Esophagus muscularis mucosa (tissue), 4 donors: ENCODE results near the gene GSN. TPM values are rescaled to one million over a fixed set of nuclear protein-coding genes. Genes with fewer than 3 reads are reported as not detected.
"Not testable (repeated sequence)": the region's sequence is repeated elsewhere in the genome, so short reads cannot be mapped to it uniquely, and the experiment has no call there.

Source experiments
- DNase-seq: peaks from one replicate; pipeline ENCODE4 v3.0.0-alpha.2; 2017; ENCODE audit errors: extremely low spot score
- H3K27ac ChIP-seq, 4 donors: fragments of 200-600 bp; sonication (generic); replicated peaks in 1 of 4; 1 replicate in 3 of 4; 2 replicates in 1 of 4; pipeline ENCODE4 v1.5.1; 2016 to 2019; ENCODE audit warnings: mild to moderate bottlenecking in 1 of 4
- H3K27me3 ChIP-seq, 4 donors: fragments of 200-600 bp; sonication (generic); one replicate each; pipeline versions ENCODE4 v1.5.1 to v1.6.0; 2016 to 2019
- H3K36me3 ChIP-seq, 4 donors: fragments of 200-600 bp; sonication (generic); one replicate each; pipeline ENCODE4 v1.5.1; 2016 to 2019
- H3K4me1 ChIP-seq, 4 donors: fragments of 200-600 bp; sonication (generic); one replicate each; pipeline ENCODE4 v1.5.1; 2016 to 2019
- H3K4me3 ChIP-seq, 4 donors: fragments of 200-600 bp; sonication (generic); 1 replicate in 2 of 4; 2 replicates in 2 of 4; pipeline ENCODE4 v1.5.1; 2016 to 2019; ENCODE audit warnings: mild to moderate bottlenecking in 4 of 4, moderate library complexity in 1 of 4
- H3K9me3 ChIP-seq, 4 donors: fragments of 200-600 bp; sonication (generic); 1 replicate in 3 of 4; 2 replicates in 1 of 4; pipeline ENCODE4 v1.5.1; 2016 to 2019
- EP300 ChIP-seq: sonication (generic); formaldehyde crosslinking; IDR thresholded peaks from one replicate; pipeline ENCODE4 v1.6.1; 2017; ENCODE audit warnings: antibody characterized with exemption
- POLR2A ChIP-seq: fragments of 450-650 bp; IDR thresholded peaks from one replicate; pipeline ENCODE4 v1.6.1; 2017; ENCODE audit warnings: antibody characterized with exemption, moderate library complexity, mild to moderate bottlenecking, low read depth
- POLR2AphosphoS5 ChIP-seq, 2 donors: sonication (generic); formaldehyde crosslinking; IDR thresholded peaks; one replicate each; pipeline ENCODE4 v1.6.1; 2017; ENCODE audit warnings: antibody characterized with exemption in 2 of 2
- WGBS: methylation state at CpG from one replicate; pipeline ENCODE4 v1.1.5; 2018; 5-methylcytosine and 5-hydroxymethylcytosine counted together
- intact Hi-C: fragments of 100-400 bp; cut with DNase I; formaldehyde crosslinking; loops from one replicate; pipeline ENCODE4 v1.15.1; 2023
- total RNA-seq, 4 donors: library from RNA; depleted of rRNA; stranded (reverse); fragments of >200 nt; gene quantifications; one replicate each; pipeline versions ENCODE4 v1.1.0 to v1.2.1, GENCODE V29; 2016
- TF ChIP-seq, protein P1 (sequence below), 3 experiments: fragments of 200-600 bp in 2 of 3; fragments of 450-650 bp in 1 of 3; sonication (generic) in 2 of 3; IDR thresholded peaks; one replicate each; pipeline ENCODE4 v1.5.1; 2017 to 2019; ENCODE audit warnings: antibody characterized with exemption in 3 of 3, mild to moderate bottlenecking in 2 of 3, moderate library complexity in 1 of 3

GSN gene
- total RNA-seq, 4 donors from 2014 or later = 2,509 to 3,811 (median 3,170) TPM

DNA sequence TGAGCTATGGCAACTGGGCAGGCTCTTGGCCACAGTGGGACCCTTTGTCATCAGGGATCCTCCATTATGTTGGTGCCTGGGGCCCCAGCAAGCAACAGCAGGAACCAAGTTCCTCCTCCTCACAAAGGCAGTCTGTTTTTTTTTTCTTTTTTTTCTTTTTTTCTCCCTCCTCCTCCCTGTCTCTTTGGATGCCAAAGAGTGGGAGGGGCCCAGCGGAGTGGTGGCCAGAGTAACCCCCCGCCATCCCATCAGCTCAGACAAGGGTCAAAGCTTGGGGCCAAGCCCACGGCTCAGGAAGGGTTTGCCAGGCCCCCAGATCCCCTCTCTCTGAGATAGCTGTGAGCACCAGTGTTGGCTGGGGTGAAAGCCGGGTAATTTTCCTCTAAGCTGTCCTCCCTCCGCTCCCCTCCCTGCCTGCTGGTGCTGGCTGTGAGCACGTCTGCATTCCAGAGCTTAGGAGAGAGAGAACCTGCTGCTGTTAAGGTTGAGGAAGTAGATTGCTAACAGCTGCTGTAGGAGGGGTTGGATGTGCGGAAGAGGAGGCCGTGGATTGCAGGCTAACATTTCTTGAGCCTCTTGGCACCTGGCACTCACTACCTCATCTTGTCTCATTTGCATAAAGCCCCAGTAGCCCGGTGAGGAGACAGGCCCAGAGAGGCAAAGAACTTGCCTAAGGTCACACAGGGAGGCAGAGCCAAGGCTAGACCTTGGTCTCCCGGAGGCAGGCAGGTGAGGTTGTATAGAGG lies 21.2 kb downstream of the GSN start:
- H3K27ac ChIP-seq = peak overlapping the region; percentile 94 to 99 (median 96)
- no peaks in the 10 kb centered on the region for H3K27me3 ChIP-seq
- H3K4me1 ChIP-seq = peaks cover 91 to 100% (median 100%) of the 10 kb centered on the region in 4 donors
- no peaks in the 10 kb centered on the region for H3K9me3 ChIP-seq
- 9% methylated on average over 10 of the region's 10 CpGs for WGBS
- intact Hi-C loops = no loop called here
- H3K4me3 ChIP-seq = peak overlapping the region; percentile 16 to 38 (median 28)
- H3K36me3 ChIP-seq = peaks cover 0 to 6% (median 0%) of the 10 kb centered on the region in 4 donors
- TF ChIP-seq POLR2AphosphoS5 (IDR thresholded peaks at IDR 0.05) = peak in 1 of 2 donors; percentile 82
- TF ChIP-seq, protein P1, sequence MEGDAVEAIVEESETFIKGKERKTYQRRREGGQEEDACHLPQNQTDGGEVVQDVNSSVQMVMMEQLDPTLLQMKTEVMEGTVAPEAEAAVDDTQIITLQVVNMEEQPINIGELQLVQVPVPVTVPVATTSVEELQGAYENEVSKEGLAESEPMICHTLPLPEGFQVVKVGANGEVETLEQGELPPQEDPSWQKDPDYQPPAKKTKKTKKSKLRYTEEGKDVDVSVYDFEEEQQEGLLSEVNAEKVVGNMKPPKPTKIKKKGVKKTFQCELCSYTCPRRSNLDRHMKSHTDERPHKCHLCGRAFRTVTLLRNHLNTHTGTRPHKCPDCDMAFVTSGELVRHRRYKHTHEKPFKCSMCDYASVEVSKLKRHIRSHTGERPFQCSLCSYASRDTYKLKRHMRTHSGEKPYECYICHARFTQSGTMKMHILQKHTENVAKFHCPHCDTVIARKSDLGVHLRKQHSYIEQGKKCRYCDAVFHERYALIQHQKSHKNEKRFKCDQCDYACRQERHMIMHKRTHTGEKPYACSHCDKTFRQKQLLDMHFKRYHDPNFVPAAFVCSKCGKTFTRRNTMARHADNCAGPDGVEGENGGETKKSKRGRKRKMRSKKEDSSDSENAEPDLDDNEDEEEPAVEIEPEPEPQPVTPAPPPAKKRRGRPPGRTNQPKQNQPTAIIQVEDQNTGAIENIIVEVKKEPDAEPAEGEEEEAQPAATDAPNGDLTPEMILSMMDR (IDR thresholded peaks at IDR 0.05) = no peak
- peak; percentile 94 for DNase-seq

DNA sequence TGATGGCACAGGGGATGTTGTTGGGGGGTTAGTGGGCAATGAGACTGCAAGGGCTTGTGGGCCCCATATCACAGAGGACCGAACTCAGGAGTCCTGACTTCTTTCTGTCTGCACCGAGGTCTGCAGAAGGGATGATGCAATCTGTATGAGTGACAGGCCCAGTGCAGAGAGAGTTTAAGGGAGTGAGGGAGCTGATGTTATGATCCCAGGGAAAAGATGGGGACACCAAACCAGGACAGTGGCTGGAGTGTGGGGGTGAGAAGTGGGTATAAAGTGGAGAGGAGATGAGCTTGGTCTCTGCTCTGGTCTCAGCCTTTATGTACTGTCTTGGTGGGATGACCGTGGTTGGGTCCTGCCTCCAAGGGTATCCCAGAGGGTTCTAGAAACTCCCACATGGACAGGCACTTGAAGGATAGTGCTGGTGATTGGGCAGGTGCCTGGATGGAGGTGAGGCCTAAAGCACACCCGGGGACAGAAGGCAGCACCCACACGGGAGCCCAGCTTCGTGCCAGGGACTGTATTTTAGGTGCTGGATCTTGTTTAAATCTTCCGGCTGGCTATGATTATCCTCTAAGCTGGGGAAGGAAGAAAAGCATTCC lies 21.9 kb downstream of the GSN start:
- DNase-seq = no peak
- WGBS = 17% methylated on average over 6 of the region's 7 CpGs
- H3K4me1 ChIP-seq = peaks cover 91 to 100% (median 100%) of the 10 kb centered on the region in 4 donors
- H3K36me3 ChIP-seq = peaks cover 0 to 7% (median 0%) of the 10 kb centered on the region in 4 donors
- peak overlapping the region; percentile 94 to 99 (median 96) for H3K27ac ChIP-seq
- peak overlapping the region; percentile 16 to 38 (median 28) for H3K4me3 ChIP-seq
- intact Hi-C loops = no loop called here
- TF ChIP-seq, protein P1 (IDR thresholded peaks at IDR 0.05) = no peak
- TF ChIP-seq POLR2A = no peak
- no peak for TF ChIP-seq EP300
- no peak for TF ChIP-seq POLR2AphosphoS5 (IDR thresholded peaks at IDR 0.05)
- no peaks in the 10 kb centered on the region for H3K27me3 ChIP-seq
- H3K9me3 ChIP-seq = no peaks in the 10 kb centered on the region

DNA sequence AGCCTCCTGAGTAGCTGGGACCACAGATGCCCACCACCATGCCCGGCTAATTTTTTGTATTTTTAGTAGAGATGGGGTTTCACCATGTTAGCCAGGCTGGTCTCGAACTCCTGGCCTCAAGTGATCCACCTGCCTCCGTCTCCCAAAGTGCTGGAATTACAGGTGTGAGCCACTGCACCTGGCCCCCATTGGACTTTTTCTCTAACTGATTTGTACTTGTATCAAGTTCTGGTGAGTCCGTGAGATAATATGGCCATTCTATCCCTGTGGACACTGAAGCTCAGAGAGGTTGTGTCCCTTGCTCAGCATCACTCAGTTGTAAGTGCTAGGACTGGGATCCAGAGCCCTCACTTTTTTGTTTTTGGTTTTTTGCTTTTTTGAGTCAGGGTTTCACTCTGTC lies 23.6 kb downstream of the GSN start:
- WGBS = 72% methylated on average over 4 of the region's 4 CpGs
- Histone ChIP-seq H3K4me1 (peaks cover 90 to 100% (median 100%) of the 10 kb centered on the region in 4 donors), H3K27ac (peak overlapping the region; percentile 93 to 99 (median 95))
- H3K9me3 ChIP-seq, H3K36me3 ChIP-seq, H3K27me3 ChIP-seq, DNase-seq, H3K4me3 ChIP-seq, intact Hi-C loops: not testable (repeated sequence)

DNA sequence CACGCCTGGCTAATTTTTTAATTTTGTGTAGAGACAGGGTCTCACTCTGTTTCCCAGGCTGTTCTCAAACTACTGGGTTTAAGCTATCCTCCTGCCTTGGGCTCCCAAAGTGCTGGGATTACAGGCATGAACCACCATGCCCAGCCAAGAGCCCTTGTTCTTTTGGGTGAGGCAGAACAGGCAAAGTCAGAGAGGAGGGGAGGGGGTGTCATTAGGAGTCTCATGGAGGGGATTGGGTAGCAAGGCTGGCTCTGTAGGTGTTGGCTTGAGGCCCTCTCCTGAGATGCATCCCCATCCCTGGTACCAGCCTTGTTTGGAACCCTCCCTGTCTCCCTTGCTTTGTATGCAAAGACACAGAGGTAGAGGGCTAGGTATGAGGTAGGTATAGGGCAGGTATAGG lies 24.1 kb downstream of the GSN start:
- Histone ChIP-seq H3K27ac (peak overlapping the region; percentile 93 to 99 (median 95)), H3K27me3 (no peaks in the 10 kb centered on the region), H3K4me3 (no peak overlapping the region), H3K9me3 (no peaks in the 10 kb centered on the region), H3K36me3 (peaks cover 0 to 9% (median 0%) of the 10 kb centered on the region in 4 donors), H3K4me1 (peaks cover 92 to 100% (median 100%) of the 10 kb centered on the region in 4 donors)
- intact Hi-C loops = no loop called here
- TF ChIP-seq, protein P1 (IDR thresholded peaks at IDR 0.05) = no peak
- TF ChIP-seq POLR2A (no peak), POLR2AphosphoS5 (IDR thresholded peaks at IDR 0.05) (no peak), EP300 (no peak)
- 92% methylated on average over 1 of the region's 1 CpG for WGBS
- no peak for DNase-seq

DNA sequence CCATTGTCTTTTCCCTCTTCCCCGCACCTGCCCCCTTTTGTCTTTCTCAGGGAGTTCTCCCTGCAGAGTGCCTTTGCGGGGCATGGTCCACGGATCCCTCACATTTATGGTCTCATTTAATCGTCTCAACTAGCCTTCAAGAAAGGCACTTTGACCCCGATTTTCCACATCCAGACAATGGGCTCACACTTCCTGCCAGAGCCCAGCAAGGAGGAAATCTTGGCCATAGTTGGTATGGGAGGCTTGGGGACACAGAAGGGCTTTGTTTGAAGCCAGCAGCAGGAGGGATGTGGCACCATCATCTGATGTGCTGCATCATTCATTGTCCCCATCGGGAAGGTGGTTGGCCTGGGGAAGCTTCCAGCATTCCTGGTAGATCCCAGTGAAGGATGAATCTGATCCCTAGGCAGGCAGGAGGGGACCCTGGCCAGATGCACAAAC lies 24.9 kb downstream of the GSN start:
- no peaks in the 10 kb centered on the region for H3K9me3 ChIP-seq
- no peaks in the 10 kb centered on the region for H3K27me3 ChIP-seq
- no peak for DNase-seq
- peak overlapping the region; percentile 93 to 99 (median 95) for H3K27ac ChIP-seq
- 67% methylated on average over 6 of the region's 6 CpGs for WGBS
- no peak for TF ChIP-seq POLR2A
- TF ChIP-seq EP300 = no peak
- TF ChIP-seq, protein P1 (IDR thresholded peaks at IDR 0.05) = no peak
- TF ChIP-seq POLR2AphosphoS5 (IDR thresholded peaks at IDR 0.05) = peak in 1 of 2 donors; percentile 3
- peaks cover 92 to 100% (median 100%) of the 10 kb centered on the region in 4 donors for H3K4me1 ChIP-seq
- peaks cover 0 to 9% (median 0%) of the 10 kb centered on the region in 4 donors for H3K36me3 ChIP-seq
- peak overlapping the region in 1 of 4 donors; percentile 34 for H3K4me3 ChIP-seq
- intact Hi-C loops = no loop called here
